ENCODE data around the gene SLC25A1. TPM values are rescaled to one million over a fixed set of nuclear protein-coding genes. Genes with fewer than 3 reads are reported as not detected.

Gene SLC25A1
- total and polyA plus RNA-seq, 2 donors from 2014 or later = 62.6 to 128 TPM

DNA sequence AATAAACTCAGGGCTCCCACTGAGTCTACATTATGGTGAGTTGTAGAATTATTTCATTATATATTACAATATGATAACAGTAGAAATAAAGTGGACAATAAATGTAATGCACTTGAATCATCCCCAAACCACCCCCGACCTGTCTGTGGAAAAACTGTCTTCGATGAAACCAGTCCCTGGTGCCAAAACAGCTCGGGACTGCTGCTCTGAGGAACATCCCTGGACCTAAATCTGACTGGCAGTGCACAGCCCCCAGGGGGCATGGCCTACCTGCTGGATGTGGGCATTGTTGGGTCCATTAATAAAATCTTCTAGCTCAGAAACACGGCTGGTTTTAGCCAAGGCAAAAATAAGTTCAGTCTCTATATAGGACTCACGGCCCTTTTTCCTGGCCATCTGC, 29.3 kb upstream of the SLC25A1 start:
- Histone ChIP-seq H3K36me3 (ENCODE audit: control insufficient read depth in 2 of 3, insufficient read depth in 3 of 3, low read length in 3 of 3) (peaks cover 0 to 5% (median 0%) of the 10 kb centered on the region in 3 donors), H3K27me3 (ENCODE audit: control insufficient read depth, insufficient read depth, low read length) (no peaks in the 10 kb centered on the region), H3K9me3 (ENCODE audit: control insufficient read depth in 2 of 3, insufficient read depth in 1 of 3, low read length in 3 of 3) (no peaks in the 10 kb centered on the region), H3K27ac (ENCODE audit: low read depth in 2 of 2, low read length in 2 of 2) (no peak overlapping the region), H3K9ac (ENCODE audit: low read length in 3 of 3) (no peak overlapping the region), H3K4me1 (ENCODE audit: control insufficient read depth in 2 of 3, insufficient read depth in 2 of 3, low read depth in 1 of 3, low read length in 3 of 3) (no peaks in the 10 kb centered on the region), H3K4me3 (ENCODE audit: low read length in 3 of 3) (no peak overlapping the region)
- DNase-seq (no peak), FAIRE-seq (no peak)
- intact Hi-C loops (cut with DNase I) = no loop called here
- TF ChIP-seq, protein P1, sequence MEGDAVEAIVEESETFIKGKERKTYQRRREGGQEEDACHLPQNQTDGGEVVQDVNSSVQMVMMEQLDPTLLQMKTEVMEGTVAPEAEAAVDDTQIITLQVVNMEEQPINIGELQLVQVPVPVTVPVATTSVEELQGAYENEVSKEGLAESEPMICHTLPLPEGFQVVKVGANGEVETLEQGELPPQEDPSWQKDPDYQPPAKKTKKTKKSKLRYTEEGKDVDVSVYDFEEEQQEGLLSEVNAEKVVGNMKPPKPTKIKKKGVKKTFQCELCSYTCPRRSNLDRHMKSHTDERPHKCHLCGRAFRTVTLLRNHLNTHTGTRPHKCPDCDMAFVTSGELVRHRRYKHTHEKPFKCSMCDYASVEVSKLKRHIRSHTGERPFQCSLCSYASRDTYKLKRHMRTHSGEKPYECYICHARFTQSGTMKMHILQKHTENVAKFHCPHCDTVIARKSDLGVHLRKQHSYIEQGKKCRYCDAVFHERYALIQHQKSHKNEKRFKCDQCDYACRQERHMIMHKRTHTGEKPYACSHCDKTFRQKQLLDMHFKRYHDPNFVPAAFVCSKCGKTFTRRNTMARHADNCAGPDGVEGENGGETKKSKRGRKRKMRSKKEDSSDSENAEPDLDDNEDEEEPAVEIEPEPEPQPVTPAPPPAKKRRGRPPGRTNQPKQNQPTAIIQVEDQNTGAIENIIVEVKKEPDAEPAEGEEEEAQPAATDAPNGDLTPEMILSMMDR (IDR thresholded peaks at IDR 0.05; ENCODE audit: borderline replicate concordance, extremely low read depth, insufficient read depth) = no peak

DNA sequence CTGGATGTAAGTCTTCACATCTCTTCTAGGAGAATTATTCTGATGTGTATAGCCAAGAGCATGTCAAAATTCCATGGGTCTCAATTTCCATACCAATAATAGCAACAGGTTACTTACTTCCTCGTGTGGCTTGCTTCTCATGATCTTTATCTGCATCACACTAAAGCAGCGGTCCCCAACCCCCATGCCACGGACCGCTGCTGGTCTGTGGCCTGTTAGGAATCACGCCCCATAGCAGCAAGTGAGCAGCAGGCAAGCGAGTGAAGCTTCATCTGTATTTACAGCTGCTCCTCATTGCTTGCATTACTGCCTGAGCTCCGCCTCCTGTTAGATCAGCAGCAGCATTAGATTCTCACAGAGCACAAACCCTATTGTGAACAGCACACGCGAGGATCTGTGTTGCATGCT, 28.9 kb upstream of the SLC25A1 start:
- H3K4me1 ChIP-seq (ENCODE audit: control insufficient read depth in 2 of 3, insufficient read depth in 2 of 3, low read depth in 1 of 3, low read length in 3 of 3) = no peaks in the 10 kb centered on the region
- H3K27me3 ChIP-seq (ENCODE audit: control insufficient read depth, insufficient read depth, low read length) = no peaks in the 10 kb centered on the region
- H3K9me3 ChIP-seq (ENCODE audit: control insufficient read depth in 2 of 3, insufficient read depth in 1 of 3, low read length in 3 of 3) = no peaks in the 10 kb centered on the region
- H3K9ac ChIP-seq (ENCODE audit: low read length in 3 of 3) = no peak overlapping the region
- TF ChIP-seq, protein P1 (IDR thresholded peaks at IDR 0.05; ENCODE audit: borderline replicate concordance, extremely low read depth, insufficient read depth) = no peak
- intact Hi-C loops (cut with DNase I) = no loop called here
- H3K36me3 ChIP-seq (ENCODE audit: control insufficient read depth in 2 of 3, insufficient read depth in 3 of 3, low read length in 3 of 3) = peaks cover 0 to 5% (median 0%) of the 10 kb centered on the region in 3 donors
- no peak overlapping the region for H3K27ac ChIP-seq (ENCODE audit: low read depth in 2 of 2, low read length in 2 of 2)
- H3K4me3 ChIP-seq (ENCODE audit: low read length in 3 of 3) = no peak overlapping the region
- DNase-seq (peak in 2 of 5 donors; percentile 9 to 18), FAIRE-seq (no peak)

DNA sequence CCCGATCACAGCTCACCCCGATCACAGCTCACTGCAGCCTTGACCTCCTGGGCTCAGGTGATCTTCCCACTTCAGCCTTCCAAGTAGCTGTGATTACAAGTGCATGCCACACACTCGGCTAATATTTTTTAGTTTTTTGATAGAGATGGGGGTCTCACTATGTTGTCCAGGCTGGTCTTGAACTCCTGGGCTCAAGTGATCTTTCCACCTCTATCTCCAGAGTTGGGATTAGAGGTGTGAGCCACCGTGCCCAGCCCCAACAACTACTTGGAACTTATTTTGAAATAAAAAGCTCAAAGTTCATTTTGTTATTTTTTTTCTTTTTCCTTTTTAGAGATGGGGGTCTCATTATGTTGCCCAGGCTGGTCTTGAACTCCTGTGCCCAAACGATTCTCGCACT, 27.8 kb upstream of the SLC25A1 start:
- H3K9me3 ChIP-seq (ENCODE audit: control insufficient read depth in 2 of 3, insufficient read depth in 1 of 3, low read length in 3 of 3) = no peaks in the 10 kb centered on the region
- no peaks in the 10 kb centered on the region for H3K4me1 ChIP-seq (ENCODE audit: control insufficient read depth in 2 of 3, insufficient read depth in 2 of 3, low read depth in 1 of 3, low read length in 3 of 3)
- no peak for FAIRE-seq
- H3K4me3 ChIP-seq (ENCODE audit: low read length in 3 of 3) = no peak overlapping the region
- peaks cover 0 to 5% (median 0%) of the 10 kb centered on the region in 3 donors for H3K36me3 ChIP-seq (ENCODE audit: control insufficient read depth in 2 of 3, insufficient read depth in 3 of 3, low read length in 3 of 3)
- H3K27ac ChIP-seq (ENCODE audit: low read depth in 2 of 2, low read length in 2 of 2) = no peak overlapping the region
- H3K9ac ChIP-seq (ENCODE audit: low read length in 3 of 3) = no peak overlapping the region
- no peak for DNase-seq
- H3K27me3 ChIP-seq (ENCODE audit: control insufficient read depth, insufficient read depth, low read length) = no peaks in the 10 kb centered on the region
- intact Hi-C loops (cut with DNase I) = no loop called here
- TF ChIP-seq, protein P1 (IDR thresholded peaks at IDR 0.05; ENCODE audit: borderline replicate concordance, extremely low read depth, insufficient read depth) = no peak

DNA sequence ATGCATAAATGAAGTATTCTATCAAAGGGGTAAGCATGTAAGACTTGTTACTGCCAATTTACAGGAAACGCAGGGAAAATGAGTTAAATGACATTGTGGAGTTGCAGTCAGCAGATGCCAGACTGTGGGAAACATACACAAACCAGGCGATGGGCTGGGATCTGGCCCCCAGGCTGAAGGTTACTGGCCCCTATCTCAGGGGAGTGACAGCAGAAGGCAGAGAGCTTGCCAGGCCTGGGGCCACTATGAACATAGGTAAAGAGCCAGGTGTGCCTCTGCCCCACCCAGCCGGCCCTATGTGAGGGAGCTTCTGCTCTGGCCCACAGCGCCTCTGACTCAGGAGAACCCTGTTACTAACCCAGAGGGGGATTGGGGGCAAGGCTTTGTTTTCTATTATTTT, 26.1 kb upstream of the SLC25A1 start:
- no peak overlapping the region for H3K9ac ChIP-seq (ENCODE audit: low read length in 3 of 3)
- H3K4me3 ChIP-seq (ENCODE audit: low read length in 3 of 3) = no peak overlapping the region
- no peak overlapping the region for H3K27ac ChIP-seq (ENCODE audit: low read depth in 2 of 2, low read length in 2 of 2)
- no peaks in the 10 kb centered on the region for H3K36me3 ChIP-seq (ENCODE audit: control insufficient read depth in 2 of 3, insufficient read depth in 3 of 3, low read length in 3 of 3)
- H3K27me3 ChIP-seq (ENCODE audit: control insufficient read depth, insufficient read depth, low read length) = no peaks in the 10 kb centered on the region
- no peak for FAIRE-seq
- TF ChIP-seq, protein P1 (IDR thresholded peaks at IDR 0.05; ENCODE audit: borderline replicate concordance, extremely low read depth, insufficient read depth) = no peak
- no peaks in the 10 kb centered on the region for H3K9me3 ChIP-seq (ENCODE audit: control insufficient read depth in 2 of 3, insufficient read depth in 1 of 3, low read length in 3 of 3)
- intact Hi-C loops (cut with DNase I) = no loop called here
- no peaks in the 10 kb centered on the region for H3K4me1 ChIP-seq (ENCODE audit: control insufficient read depth in 2 of 3, insufficient read depth in 2 of 3, low read depth in 1 of 3, low read length in 3 of 3)
- DNase-seq = no peak
